ENCODE measurements around the gene PTK7.
"Not testable (repeated sequence)": the region's sequence is repeated elsewhere in the genome, so short reads cannot be mapped to it uniquely, and the experiment has no call there.

PTK7 gene

DNA sequence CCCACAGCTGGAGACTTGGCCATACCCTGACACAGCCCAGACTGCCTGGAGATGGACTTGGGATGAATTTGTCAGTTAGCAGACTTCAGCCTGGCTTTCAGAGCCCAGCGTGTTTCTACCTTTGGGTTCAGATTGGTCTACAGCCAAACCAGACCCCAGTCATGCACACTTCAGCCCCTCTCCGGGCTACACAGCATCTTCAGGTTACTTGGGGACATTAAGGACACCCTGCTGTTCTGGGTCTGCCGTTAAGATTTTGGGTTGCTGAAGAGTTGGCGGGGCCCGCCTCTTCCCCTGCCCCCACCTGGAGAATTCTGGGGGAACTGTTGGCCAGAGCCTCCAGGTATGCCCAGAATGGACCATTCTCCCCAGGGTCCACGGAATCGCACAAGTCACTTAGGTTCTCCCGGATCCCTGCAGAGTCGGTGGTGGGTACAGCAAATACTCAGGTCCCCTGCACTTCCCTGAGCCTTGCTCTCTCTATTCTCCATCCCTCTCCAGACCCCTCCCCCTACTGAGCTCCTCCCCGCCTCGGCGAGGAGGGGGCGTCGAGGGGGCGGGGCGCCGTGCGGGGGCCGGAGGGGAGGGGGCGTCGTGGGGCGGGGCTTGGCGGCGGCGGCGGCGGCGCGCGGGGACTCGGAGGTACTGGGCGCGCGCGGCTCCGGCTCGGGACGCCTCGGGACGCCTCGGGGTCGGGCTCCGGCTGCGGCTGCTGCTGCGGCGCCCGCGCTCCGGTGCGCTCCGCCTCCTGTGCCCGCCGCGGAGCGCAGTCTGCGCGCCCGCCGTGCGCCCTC lies at the start of gene PTK7:
Gene PTK7, plus strand, starts transcription at position 645 of the 794 bp plus-strand sequence. CDS start 175 bp downstream, outside the sequence.
- peak; percentile 68 to 71 for DNase-seq

- no peak for DNase-seq
Measured at GRCh38 chr6:43026365-43026764, 49.7 kb upstream of the PTK7 start.

- DNase-seq: no peak
Measured at GRCh38 chr6:43029120-43029519, 47.0 kb upstream of the PTK7 start.

DNA sequence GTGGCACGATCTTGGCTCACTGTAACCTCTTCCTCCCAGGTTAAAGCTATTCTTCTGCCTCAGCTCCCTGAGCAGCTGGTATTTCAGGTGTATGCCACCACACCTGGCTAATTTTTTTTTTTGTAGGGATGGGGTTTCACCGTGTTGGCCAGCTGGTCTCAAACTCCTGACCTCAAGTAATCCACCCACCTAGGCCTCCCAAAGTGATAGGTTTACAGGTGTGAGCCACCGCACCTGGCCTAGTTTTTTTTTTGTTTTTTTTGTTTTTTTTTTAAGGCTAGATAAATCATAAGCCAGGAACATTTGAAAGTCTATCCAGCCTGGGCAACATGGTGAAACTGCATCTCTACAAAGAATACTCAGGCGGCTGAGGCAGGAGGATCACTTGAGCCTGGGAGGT lies 43.8 kb upstream of the PTK7 start:
- DNase-seq: no peak

DNA sequence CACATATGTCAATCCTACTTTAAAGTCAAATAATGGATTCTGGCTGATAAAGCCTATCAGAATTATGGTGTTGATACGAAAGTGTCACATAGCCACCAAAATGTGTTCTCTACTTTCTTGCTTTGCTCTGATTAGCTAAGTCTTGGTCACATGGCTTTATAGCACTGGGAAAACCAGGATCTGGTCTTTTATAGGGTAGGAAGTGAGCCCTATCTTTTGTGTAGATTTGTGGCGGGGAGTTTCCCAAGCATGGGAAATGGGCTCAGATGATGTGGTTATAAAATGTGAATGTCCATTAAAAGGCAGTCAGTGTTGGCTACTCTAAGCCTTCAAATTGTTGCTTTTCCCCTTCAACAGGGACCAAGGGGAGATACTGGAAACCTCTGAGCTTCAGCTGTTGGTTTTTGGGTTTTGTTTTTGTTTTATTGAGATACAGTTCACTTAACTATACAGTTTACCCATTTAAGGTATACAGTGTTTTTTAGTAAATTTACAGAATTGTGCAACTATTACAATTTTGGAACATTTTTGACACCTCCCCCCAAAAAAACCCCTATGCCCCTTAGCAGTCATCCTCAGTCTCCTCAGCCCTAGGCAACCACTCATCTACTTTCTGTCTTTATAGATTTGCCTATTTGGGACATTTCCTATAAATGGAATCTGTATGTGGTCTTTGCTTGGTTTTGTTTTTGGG lies 42.5 kb upstream of the PTK7 start:
- DNase-seq: no peak

GRCh38 chr6:43034190-43034525 lies 42.0 kb upstream of the PTK7 start:
- DNase-seq: no peak

DNA sequence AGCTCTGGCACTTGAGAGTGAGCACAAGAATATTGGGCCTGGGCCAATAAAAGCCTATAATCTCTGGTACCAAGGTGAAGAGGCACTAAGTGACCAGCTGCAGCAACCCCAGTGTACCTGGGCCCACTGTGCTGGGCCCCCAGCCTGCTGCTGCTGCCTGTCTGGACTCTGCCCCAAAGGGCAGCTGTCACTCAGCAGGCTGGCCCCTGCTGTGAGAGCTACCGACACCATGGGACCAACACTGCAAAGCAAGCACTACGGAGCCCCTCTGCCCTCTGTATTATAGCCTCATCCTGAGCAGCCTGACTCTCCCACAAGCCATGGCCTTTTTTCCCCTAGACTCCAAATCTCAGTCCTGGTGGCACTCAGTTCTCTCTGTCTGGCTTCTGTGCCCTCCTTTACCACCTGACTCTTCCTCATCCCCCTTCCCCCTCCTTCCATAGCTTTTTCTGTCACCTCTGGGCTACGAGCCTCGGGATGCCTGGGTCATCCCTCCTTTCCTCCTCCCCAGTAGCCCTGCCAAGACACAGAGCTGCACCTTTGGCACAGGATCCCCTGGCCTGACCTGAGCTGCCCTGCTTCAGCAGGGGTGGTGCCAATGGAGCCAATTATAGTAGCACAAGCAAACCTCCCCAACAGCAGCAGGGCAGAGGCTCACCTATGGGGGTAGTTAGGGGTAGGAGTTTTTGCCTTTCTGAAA lies 40.5 kb upstream of the PTK7 start:
- no peak for DNase-seq

- DNase-seq: no peak
Measured at GRCh38 chr6:43036712-43037111, 39.4 kb upstream of the PTK7 start.

DNA sequence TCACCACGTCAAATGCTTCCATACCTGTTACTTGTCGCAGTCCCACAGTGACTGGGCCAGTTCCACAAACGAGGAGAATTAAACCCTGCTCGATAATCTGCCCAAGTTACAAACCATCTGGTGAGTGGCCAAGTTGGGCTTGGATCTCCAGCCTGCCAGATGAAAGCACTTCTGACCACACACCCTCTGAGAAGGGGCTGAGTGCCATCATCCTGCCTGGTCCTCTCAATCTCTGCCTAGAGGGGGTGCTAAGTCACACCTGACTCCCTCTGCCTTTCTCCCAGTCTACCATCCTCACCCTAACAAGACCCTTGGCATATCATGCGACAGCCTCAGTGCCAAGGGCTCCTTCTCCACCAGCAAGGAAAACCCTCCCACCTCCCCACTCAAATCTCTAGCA lies 38.9 kb upstream of the PTK7 start:
- DNase-seq: no peak

DNA sequence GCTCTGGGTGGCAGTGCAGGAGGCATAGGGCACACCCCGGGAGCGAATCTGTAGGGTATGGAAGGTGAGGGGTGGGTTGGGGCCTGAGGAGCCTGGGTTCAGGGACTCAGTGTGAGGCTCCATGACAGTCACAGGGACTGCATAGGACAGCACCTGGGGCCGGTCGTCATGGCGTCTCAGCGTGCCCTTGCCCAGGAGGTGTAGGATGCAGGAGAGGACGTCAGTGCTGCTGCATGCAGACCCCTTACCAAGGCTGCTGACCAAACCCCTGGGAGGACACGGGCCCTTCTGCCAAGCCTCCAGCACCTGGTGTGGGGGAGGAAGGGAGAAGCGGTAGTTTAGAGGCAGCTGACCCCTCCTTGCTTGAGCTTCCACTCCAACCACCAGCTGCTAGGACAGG lies 38.4 kb upstream of the PTK7 start:
- no peak for DNase-seq

GRCh38 chr6:43038727-43039126 lies 37.4 kb upstream of the PTK7 start:
- DNase-seq: no peak

DNA sequence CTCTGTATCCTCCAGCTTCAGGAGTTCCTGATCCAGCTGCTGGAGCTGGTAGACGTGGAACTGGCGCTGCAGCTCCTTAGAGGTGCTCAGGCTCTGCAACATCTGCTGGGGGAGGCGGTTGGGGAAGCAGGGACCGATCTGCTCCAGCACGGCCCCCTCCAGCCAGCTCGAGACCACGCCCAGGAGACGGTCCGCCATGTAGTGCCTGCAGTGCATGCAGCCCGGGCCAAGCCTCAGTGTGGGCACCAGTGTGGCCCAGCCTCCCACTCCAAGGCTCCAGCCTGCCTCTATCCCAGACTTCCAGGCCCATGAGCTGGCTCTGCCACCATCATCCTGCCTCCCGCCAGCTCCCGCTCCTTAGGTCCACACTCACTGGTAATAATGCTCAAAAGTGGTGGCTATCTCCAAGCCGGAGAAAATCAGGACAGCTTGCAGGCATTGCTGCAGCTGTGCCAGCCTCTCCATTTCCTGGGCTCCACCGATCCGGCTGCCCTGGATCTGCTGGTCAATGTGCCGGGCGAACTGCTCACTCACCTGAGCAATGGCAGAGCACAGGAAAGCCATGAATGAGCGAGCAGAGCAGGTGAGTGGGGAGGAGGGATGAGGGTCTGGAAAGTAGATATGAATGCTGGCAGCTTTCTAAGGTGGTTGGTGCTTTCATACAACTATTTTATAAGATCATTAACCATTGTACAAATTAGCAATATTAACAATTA lies 35.4 kb upstream of the PTK7 start:
- no peak for DNase-seq

DNA sequence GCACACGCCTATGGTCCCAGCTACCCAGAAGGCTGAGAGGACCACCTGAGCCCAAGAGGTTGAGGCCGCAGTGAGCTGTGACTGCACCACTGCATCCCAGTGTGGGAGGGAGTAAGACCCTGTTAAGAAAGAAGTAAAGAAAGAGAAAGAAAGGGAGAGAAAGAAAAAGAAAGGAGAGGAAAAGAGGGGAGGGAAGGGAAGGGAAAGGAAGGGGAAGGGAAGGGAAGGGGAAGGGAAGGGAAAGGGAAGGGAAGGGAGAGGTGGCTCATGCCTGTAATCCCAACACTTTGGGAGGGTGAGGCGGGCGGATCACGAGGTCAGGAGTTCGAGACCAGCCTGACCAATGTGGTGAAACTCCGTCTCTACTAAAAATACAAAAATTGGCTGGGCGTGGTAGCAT lies 34.6 kb upstream of the PTK7 start:
- not testable (repeated sequence) for DNase-seq

DNA sequence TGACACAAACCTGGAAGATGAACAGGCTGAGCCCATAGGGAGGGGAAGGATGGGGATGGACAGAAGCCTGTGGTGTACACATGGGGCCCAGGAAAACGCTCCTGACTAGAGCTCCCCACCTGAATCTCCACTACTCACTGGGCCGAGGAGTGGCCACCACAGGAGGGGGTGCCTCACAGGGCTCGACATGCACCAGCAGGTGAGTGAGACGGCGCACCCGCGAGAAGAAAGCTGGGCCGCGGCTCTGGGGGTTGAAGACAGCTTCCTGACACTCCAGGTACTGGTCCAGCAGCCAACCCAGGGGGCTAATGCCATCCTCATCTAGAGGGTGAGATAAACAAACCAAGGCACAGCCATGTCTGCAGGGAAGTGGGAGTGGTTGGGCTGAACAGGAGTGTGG lies 32.8 kb upstream of the PTK7 start:
- DNase-seq: no peak

- no peak for DNase-seq
Measured at GRCh38 chr6:43045371-43045930, 30.7 kb upstream of the PTK7 start.

- DNase-seq: no peak
Measured at GRCh38 chr6:43047998-43048397, 28.1 kb upstream of the PTK7 start.

GRCh38 chr6:43050981-43051380 lies 25.1 kb upstream of the PTK7 start:
- DNase-seq: no peak

GRCh38 chr6:43052225-43052841 lies 23.8 kb upstream of the PTK7 start:
- no peak for DNase-seq

- peak in 1 of 2 experiments; percentile 18 for DNase-seq
Measured at GRCh38 chr6:43052842-43053544, 23.1 kb upstream of the PTK7 start.

GRCh38 chr6:43053545-43054205 lies 22.4 kb upstream of the PTK7 start, which contains the start of gene CUL7:
CUL7 (minus strand) TSS chr6:43053851; CDS start chr6:43052788, 1,063 bp downstream.
- DNase-seq: peak; percentile 78 to 90

All from NCI-H524 (cell line).